ENCODE results near the gene ZEB2. TPM values are rescaled to one million over a fixed set of nuclear protein-coding genes. Genes with fewer than 3 reads are reported as not detected.

Gene ZEB2
- total and polyA plus RNA-seq, 2 of the 13 experiments (the other 11 are each of a cell fraction or from before 2014, with no cell fraction given): 0.07 TPM; not detected in 1

DNA sequence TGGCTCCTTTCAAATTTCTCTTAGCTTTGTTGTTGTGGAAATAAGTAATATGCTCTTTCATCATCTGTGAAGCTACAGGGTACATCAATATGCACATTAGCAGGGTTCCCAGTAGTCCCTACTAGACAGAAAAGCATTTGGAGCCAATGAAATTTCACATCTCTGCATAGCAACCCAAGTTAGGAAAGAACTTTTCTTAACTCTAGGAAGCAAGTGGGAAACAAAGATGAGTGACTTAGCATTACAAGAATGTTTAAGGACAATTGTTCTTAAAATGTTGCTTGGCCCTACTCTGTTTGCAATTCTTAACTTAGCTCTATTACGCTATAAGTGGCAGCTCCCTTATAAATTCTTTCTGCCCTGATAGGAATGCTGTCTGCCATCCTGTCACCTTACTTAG is 39.6 kb downstream of the ZEB2 start:
- intact Hi-C loops (cut with micrococcal nuclease; ENCODE audit: unreplicated experiment) (no loop called here), in situ Hi-C loops (cut with HindIII; ENCODE audit: extremely low pct_ligation_motif_present, low pct_unique_long_range_greater_than_20kb) (no loop called here)
- H3K36me3 ChIP-seq (replicated peaks in 1 of 2; ENCODE audit: control insufficient read depth in 1 of 2, insufficient read depth in 2 of 2, low read length in 2 of 2): no peaks in the 10 kb centered on the region
- H3K9ac ChIP-seq (ENCODE audit: insufficient read depth, low read depth, low read length): no peak overlapping the region
- POLR2A ChIA-PET: no interaction called here
- H3K79me2 ChIP-seq (ENCODE audit: insufficient read depth, low read length): no peaks in the 10 kb centered on the region
- no peaks in the 10 kb centered on the region for H4K20me1 ChIP-seq (ENCODE audit: insufficient read depth, low read length)
- CTCF ChIA-PET (ENCODE audit: low intra/inter-chr PET ratio, low total read pairs): no interaction called here
- no peak for ATAC-seq
- no peak overlapping the region for H2AFZ ChIP-seq (ENCODE audit: low read length)
- TF ChIP-seq POLR2AphosphoS5 (IDR thresholded peaks at IDR 0.05; ENCODE audit: low read depth, low read length) (no peak), ZNF644 (CRISPR knock-in tag; IDR thresholded peaks at IDR 0.05; ENCODE audit: low read depth) (no peak), ZNF350 (CRISPR knock-in tag; IDR thresholded peaks at IDR 0.05; ENCODE audit: borderline replicate concordance, low read depth) (no peak), BCL6 (CRISPR knock-in tag; IDR thresholded peaks at IDR 0.05) (no peak), SMC3 (IDR thresholded peaks at IDR 0.05; ENCODE audit: low read length) (no peak), KDM6A (CRISPR knock-in tag; IDR thresholded peaks at IDR 0.05; ENCODE audit: low read depth) (no peak), ARHGAP35 (CRISPR knock-in tag; IDR thresholded peaks at IDR 0.05; ENCODE audit: borderline replicate concordance) (no peak), ISX (CRISPR knock-in tag; conservative IDR thresholded peaks at IDR 0.05) (no peak), SIX4 (CRISPR knock-in tag; IDR thresholded peaks at IDR 0.05) (no peak), ZNF839 (CRISPR knock-in tag; IDR thresholded peaks at IDR 0.05; ENCODE audit: borderline replicate concordance) (no peak), KLF15 (CRISPR knock-in tag; IDR thresholded peaks at IDR 0.05; ENCODE audit: borderline replicate concordance) (no peak), ZNF136 (CRISPR knock-in tag; IDR thresholded peaks at IDR 0.05; ENCODE audit: low read depth) (no peak)
- TF ChIP-seq, protein P1, sequence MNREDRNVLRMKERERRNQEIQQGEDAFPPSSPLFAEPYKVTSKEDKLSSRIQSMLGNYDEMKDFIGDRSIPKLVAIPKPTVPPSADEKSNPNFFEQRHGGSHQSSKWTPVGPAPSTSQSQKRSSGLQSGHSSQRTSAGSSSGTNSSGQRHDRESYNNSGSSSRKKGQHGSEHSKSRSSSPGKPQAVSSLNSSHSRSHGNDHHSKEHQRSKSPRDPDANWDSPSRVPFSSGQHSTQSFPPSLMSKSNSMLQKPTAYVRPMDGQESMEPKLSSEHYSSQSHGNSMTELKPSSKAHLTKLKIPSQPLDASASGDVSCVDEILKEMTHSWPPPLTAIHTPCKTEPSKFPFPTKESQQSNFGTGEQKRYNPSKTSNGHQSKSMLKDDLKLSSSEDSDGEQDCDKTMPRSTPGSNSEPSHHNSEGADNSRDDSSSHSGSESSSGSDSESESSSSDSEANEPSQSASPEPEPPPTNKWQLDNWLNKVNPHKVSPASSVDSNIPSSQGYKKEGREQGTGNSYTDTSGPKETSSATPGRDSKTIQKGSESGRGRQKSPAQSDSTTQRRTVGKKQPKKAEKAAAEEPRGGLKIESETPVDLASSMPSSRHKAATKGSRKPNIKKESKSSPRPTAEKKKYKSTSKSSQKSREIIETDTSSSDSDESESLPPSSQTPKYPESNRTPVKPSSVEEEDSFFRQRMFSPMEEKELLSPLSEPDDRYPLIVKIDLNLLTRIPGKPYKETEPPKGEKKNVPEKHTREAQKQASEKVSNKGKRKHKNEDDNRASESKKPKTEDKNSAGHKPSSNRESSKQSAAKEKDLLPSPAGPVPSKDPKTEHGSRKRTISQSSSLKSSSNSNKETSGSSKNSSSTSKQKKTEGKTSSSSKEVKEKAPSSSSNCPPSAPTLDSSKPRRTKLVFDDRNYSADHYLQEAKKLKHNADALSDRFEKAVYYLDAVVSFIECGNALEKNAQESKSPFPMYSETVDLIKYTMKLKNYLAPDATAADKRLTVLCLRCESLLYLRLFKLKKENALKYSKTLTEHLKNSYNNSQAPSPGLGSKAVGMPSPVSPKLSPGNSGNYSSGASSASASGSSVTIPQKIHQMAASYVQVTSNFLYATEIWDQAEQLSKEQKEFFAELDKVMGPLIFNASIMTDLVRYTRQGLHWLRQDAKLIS (CRISPR knock-in tag; IDR thresholded peaks at IDR 0.05): no peak
- TF ChIP-seq, protein P2, sequence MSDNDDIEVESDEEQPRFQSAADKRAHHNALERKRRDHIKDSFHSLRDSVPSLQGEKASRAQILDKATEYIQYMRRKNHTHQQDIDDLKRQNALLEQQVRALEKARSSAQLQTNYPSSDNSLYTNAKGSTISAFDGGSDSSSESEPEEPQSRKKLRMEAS (IDR thresholded peaks at IDR 0.05): no peak
- TF ChIP-seq, protein P3, sequence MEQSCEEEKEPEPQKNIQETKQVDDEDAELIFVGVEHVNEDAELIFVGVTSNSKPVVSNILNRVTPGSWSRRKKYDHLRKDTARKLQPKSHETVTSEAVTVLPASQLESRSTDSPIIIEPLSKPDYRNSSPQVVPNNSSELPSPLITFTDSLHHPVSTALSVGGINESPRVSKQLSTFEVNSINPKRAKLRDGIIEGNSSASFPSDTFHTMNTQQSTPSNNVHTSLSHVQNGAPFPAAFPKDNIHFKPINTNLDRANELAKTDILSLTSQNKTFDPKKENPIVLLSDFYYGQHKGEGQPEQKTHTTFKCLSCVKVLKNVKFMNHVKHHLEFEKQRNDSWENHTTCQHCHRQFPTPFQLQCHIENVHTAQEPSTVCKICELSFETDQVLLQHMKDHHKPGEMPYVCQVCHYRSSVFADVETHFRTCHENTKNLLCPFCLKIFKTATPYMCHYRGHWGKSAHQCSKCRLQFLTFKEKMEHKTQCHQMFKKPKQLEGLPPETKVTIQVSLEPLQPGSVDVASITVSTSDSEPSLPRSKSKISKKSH (CRISPR knock-in tag; IDR thresholded peaks at IDR 0.05; ENCODE audit: borderline replicate concordance): no peak
- TF ChIP-seq, protein P4, sequence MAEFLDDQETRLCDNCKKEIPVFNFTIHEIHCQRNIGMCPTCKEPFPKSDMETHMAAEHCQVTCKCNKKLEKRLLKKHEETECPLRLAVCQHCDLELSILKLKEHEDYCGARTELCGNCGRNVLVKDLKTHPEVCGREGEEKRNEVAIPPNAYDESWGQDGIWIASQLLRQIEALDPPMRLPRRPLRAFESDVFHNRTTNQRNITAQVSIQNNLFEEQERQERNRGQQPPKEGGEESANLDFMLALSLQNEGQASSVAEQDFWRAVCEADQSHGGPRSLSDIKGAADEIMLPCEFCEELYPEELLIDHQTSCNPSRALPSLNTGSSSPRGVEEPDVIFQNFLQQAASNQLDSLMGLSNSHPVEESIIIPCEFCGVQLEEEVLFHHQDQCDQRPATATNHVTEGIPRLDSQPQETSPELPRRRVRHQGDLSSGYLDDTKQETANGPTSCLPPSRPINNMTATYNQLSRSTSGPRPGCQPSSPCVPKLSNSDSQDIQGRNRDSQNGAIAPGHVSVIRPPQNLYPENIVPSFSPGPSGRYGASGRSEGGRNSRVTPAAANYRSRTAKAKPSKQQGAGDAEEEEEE (CRISPR knock-in tag; IDR thresholded peaks at IDR 0.05; ENCODE audit: borderline replicate concordance): no peak
- H3K4me2 ChIP-seq (ENCODE audit: low read depth, low read length): no peak overlapping the region
- H3K4me1 ChIP-seq (ENCODE audit: insufficient read depth, low read length): no peaks in the 10 kb centered on the region
- H3K9me3 ChIP-seq (ENCODE audit: low read length): no peaks in the 10 kb centered on the region
- FAIRE-seq: no peak
- peaks cover 0 to 5% of the 10 kb centered on the region in 2 experiments; a peak in 1 of 5 replicates for H3K27me3 ChIP-seq (ENCODE audit: control insufficient read depth in 1 of 2, insufficient read depth in 2 of 2, low read length in 2 of 2)
- BruUV-seq (replicated peaks): no TSS peak
- 10% methylated on average over 1 of the region's 1 CpG for WGBS (ENCODE audit: low lambda C conversion rate)
- no peak overlapping the region for H3K27ac ChIP-seq (ENCODE audit: extremely low read length, insufficient read depth, low read length)
- no peak for DNase-seq (ENCODE audit: low spot score)
- no peak overlapping the region for H3K4me3 ChIP-seq (replicated peaks in 1 of 3; ENCODE audit: insufficient read depth in 1 of 3, low read depth in 2 of 3, low read length in 3 of 3)

Measured in HepG2 (cell line).